GM18858 (cell line): Measurements from ENCODE around the gene CCT8.
A peak's percentile ranks its signal among the peaks of the same experiment; 100 is the strongest.

Source experiments
- ATAC-seq: cut with Tn5 transposase; IDR thresholded peaks from one replicate; pipeline ENCODE4 v1.9.1; 2021; ENCODE audit not compliant: unreplicated experiment

Gene CCT8, protein sequence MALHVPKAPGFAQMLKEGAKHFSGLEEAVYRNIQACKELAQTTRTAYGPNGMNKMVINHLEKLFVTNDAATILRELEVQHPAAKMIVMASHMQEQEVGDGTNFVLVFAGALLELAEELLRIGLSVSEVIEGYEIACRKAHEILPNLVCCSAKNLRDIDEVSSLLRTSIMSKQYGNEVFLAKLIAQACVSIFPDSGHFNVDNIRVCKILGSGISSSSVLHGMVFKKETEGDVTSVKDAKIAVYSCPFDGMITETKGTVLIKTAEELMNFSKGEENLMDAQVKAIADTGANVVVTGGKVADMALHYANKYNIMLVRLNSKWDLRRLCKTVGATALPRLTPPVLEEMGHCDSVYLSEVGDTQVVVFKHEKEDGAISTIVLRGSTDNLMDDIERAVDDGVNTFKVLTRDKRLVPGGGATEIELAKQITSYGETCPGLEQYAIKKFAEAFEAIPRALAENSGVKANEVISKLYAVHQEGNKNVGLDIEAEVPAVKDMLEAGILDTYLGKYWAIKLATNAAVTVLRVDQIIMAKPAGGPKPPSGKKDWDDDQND

GRCh38 chr21:29073222-29074006 is at the start of gene CCT8:
TSS of gene CCT8 (minus strand) at chr21:29073648. CDS start at chr21:29073590, 58 bp downstream.
- peak; percentile 85 for ATAC-seq

DNA sequence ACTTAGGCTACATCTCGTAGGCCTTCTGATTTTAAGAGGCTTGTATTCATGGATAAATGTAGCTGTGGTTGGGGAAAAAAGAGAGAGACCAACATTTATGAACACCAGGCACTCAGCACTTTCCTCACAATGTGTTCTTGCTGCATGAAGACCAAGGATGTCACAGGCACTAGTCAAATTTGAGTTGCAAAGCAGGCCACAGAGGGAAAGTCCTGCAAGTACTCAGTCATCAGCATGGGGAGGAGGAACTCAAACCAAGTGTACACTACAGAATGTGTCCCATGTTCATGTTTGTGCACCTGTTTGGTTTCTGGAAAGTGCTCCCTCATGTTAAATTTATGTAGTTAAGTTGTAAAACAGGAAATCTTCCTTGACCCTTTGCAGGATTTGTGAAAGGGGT is 48.3 kb upstream of the CCT8 start:
- peak; percentile 59 for ATAC-seq

DNA sequence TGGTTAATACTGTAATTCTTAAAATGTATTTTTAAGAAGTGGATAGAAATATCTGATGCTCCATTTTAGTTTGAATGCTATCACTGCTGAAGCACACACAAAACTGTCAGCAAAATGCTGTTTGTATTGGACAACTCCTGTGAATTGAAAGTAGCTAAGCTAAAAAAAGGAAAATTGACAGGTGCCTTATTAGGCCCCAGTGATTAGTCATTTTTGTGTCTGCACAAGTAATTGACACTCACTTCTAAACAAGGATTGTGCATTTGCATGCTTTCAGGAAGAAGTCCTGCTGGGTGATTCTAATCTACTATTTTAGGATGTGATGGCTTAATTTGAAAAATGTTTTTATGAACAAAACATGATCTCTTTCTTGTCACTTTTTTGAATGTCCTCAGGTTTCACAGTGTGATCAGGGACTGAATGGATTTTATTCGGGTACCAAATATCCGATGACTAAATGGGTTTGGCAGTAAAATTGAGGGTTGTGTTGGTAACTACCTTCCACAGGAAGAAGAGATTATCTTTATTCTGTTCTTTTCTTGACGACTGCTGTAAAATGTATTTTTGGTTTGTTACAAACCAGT is 44.0 kb upstream of the CCT8 start:
- peak; percentile 56 for ATAC-seq

- no peak for ATAC-seq
Measured at GRCh38 chr21:29115899-29116298, 42.5 kb upstream of the CCT8 start.

DNA sequence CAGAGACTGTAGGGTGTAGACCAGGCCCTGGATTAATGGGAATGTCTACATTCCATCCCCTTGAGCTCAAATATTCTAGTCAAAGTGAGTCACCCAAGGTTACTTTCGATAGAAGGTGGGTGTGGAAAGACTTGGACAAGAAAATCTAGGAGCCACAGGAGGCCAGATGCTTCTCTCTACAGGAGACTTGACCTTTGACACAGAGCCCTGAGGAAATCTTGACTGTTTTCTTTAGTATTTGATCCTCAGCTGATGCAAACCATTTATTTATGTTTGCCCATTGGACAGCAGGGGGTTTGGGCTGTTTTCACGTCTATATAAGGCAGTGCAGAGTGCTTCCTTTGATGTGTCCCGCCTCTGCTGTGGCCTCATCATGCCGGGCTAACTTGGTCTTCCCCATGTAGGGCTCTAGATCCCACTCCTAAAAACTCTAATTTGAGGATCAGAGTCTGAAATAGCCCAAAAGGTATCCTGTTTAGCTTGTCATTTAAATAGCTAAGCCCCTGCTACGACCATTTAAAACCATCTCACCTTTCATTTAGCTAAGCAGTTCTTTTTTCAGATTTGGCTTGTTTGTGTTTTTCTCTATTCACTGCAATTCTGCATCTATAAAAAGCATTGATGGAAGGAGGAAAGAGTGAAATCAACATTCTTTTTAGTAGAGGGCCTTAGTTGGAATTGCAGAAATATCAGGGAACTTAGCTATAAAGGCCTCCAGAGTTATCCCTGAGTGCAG is 41.5 kb upstream of the CCT8 start:
- ATAC-seq: no peak

DNA sequence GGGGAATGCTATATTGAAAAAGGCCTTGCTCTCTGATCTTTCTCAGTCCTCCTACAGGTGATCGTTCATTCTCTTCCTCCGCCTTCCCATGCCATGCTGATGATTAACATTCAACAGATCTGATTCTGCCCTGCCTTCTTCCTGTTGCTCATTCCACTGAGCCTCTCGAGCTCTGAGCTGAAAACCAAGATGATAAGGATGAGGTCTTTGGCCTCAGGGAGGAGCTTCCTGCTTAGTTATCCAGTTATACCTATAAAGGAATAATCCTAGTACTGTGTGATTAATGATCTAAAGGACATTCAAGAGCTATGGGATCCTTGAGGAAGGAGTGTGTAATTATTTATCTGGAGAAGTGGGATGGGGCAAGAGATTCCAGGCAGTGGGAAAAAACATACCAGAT is 31.8 kb upstream of the CCT8 start:
- no peak for ATAC-seq

GRCh38 chr21:29104239-29104708 is 30.8 kb upstream of the CCT8 start:
- peak; percentile 61 for ATAC-seq

GRCh38 chr21:29102791-29103257 is 29.4 kb upstream of the CCT8 start:
- ATAC-seq: no peak

- no peak for ATAC-seq
Measured at GRCh38 chr21:29098156-29098555, 24.7 kb upstream of the CCT8 start.

- no peak for ATAC-seq
Measured at GRCh38 chr21:29096218-29097015, 23.0 kb upstream of the CCT8 start.

DNA sequence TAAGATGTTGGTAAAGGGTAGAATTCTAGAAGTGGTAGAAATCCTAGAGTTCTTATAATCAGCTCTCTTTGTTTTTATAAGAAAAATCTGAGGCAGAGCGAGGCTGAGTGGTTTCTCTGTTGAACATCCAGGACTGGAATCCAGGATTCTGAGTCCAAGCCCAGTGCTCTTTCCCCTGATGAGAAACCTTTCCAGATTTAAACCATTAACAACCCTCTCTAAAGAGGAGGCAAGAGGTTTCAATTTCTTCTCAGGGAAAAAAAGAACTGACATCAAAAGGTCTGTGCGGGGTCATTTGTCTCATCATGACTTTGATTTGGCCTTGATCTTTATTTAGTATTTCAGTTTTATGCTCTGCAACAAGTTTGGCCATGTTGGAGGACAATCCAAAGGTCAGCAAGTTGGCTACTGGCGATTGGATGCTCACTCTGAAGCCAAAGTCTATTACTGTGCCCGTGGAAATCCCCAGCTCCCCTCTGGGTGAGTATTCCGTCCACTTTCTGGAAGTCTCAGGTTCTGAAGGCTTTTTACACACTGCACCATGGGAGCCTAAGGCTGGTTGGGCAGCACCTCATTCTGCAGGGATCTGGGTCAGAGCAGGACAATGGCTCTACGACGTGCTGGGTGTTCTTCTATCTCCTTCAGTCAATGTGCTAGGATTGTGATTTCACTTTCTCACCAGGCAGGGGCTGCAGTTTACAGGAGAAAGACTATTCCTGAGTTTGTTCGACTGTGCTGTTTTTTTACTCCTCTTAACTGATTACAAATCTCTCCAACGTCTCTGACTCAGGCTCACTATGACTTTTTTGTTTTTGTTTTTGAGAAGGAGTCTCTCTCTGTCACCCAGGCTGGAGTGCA is 18.9 kb upstream of the CCT8 start:
- ATAC-seq: no peak

DNA sequence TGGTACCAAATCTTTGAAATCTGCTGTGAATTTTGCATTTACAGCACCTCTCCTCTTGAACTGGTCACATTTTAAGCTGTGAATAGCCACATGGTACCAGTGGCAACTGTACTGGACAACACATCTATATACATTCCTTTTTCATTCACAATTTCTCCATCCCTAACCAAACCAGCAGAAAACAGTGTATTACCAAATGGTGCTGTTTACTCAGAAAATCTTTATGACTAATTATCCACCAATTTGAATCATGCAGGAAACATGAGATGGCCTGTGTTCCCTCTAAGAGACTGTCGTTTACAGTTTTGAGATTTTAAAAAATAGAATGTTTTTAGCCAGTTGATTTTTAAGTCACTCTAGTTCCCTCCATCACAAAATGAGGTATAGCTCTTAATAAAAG is 17.6 kb upstream of the CCT8 start:
- no peak for ATAC-seq

- ATAC-seq: no peak
Measured at GRCh38 chr21:29085106-29085752, 11.8 kb upstream of the CCT8 start.

DNA sequence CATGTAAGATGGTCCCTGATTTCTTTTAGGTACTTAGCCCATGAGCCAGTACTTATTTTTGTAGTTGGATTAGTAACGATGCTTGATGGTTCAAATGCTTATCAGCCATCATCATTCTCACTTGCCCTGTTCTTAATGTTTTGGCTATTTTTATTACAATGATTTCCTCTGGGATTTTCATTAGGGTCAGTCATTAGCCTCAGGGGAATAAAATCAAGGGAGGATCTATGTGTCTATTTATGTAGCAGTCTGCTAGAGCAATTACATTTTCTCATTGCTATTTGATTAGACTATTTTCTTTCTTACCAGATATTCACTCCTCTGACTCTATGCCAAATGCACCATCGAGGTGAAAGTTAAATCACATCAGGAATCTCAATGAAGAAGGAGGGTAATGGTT is 10.9 kb upstream of the CCT8 start:
- ATAC-seq: no peak

GRCh38 chr21:29083306-29083705 is 9.9 kb upstream of the CCT8 start:
- ATAC-seq: no peak

DNA sequence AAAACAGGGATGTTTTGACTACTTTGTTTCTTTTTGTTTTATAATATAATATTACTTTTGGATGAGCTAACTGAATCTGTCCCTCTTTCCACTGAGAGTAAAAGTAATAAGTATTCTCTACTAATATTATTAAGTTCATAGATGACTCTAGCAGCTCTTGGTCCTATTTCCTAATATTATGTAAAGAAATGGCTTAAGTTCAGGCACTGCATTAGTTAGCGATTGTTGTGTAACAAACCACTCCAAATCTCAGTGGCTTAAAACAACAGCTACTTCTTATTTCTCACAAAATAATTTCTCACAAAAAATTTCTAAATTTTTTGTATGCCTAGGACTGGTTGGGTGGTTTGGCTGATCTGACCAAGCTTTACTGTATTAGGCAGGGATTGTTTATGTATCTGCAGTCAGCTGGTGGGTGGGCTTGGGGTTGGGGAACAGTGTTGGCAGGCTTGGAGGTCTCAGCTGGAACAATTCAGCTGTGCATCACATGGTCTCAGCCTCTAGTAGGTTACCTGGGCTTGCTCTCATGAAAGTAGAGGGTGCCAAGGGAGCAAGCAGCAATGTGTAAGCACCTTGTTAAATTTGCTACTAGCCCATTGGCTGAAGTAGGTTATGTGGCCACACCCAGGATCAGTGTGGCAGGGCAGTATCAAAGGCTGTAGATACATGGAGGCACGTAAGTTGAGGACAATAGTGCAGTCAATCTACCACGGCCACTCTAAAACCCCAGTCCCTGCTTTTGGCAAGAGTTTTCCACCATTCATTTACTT is 8.8 kb upstream of the CCT8 start:
- no peak for ATAC-seq

DNA sequence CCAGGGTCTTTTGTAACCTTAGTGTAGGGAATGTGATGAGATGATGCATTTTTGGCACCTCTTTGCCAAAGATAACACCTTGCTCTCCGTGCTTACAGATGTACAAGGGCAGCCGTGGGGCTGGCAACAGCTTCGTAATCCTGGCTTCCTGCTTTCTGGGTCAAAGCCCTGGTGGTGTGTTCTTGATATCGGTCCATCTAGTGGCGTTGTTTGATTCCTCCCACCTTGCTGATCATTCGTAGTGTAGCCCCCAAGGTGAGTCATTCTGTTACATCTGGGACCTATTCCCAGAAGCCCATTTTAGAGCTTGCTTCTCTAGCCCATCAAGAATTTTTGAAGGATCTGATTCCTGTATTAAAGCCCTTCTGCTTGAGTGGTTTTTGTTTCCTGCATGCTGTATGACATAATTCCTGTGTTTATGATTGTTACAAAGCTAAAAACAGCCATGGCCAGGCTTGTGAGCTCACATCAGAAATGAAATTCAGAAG is 7.0 kb upstream of the CCT8 start:
- ATAC-seq: no peak
